ENCODE results near the gene RASD2.
"Not testable (repeated sequence)": the region's sequence is repeated elsewhere in the genome, so short reads cannot be mapped to it uniquely, and the experiment has no call there.

RASD2 gene, protein sequence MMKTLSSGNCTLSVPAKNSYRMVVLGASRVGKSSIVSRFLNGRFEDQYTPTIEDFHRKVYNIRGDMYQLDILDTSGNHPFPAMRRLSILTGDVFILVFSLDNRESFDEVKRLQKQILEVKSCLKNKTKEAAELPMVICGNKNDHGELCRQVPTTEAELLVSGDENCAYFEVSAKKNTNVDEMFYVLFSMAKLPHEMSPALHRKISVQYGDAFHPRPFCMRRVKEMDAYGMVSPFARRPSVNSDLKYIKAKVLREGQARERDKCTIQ

DNA sequence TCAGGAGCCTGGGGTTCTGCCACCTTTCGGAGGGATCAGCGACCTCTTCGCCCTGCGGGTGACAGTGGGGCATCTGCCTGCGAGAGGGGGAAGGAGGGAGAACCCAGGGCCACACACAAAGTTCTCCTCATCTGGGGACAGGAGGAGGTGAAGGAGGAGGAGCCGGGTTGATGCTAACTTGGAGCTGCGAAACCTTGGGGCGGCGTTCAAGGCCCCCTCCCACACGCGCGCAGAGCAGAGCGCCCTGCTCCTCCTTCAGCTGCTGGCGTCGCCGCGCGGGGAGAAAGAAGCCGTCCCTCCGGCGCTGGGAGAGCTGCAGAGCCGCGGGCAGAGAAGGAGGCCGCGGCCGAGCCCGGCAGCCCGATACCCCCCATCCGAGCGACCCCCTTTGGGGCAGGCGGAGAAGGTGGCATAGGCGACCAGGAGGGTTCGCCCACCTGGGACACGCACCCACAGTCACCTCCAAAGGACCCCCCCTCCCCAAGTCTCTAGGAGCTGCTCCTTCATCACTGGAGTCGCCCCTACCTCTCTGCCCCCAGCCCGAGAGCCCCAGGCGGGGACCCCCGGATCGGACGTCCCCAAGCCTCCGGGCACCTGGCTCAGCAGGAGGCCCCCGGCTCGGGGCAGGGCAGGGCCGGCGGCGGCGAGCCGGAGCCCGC lies at the start of gene RASD2:
RASD2 (plus strand) TSS at position 237 of the 659 bp plus-strand sequence. CDS start 5,979 bp downstream, outside the sequence.
- no peak for DNase-seq (ENCODE audit: low read depth)

- not testable (repeated sequence) for DNase-seq (ENCODE audit: low read depth)
These were observed 49.3 kb upstream of the RASD2 start for GRCh38 chr22:35491061-35491907.

- DNase-seq (ENCODE audit: low read depth): no peak
These were observed 48.7 kb upstream of the RASD2 start for GRCh38 chr22:35491908-35492380.

GRCh38 chr22:35493074-35493473 lies 47.6 kb upstream of the RASD2 start:
- DNase-seq (ENCODE audit: low read depth): no peak

DNA sequence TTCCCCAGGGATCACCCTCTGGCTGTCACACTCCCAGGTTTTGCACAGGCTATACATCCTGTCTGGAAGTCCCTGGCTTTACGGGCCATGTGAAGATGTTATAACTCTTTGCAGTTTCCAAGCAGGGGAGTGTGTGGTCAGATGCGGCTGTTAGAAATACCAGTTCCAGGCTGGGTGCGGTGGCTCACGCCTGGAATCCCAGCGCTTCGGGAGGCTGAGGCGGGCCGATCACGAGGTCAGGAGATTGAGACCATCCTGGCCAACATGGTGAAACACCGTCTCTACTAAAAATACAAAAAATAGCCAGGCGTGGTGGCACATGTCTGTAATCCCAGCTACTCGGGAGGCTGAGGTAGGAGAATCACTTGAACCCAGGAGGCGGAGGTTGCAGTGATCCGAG lies 44.9 kb upstream of the RASD2 start:
- DNase-seq (ENCODE audit: low read depth): not testable (repeated sequence)

GRCh38 chr22:35496768-35497312 lies 43.8 kb upstream of the RASD2 start:
- no peak for DNase-seq (ENCODE audit: low read depth)

GRCh38 chr22:35498026-35498800 lies 42.4 kb upstream of the RASD2 start:
- DNase-seq (ENCODE audit: low read depth): no peak

GRCh38 chr22:35502836-35503235 lies 37.8 kb upstream of the RASD2 start:
- DNase-seq (ENCODE audit: low read depth): no peak

- no peak for DNase-seq (ENCODE audit: low read depth)
These were observed 35.0 kb upstream of the RASD2 start for GRCh38 chr22:35505399-35506258.

GRCh38 chr22:35506259-35506570 lies 34.4 kb upstream of the RASD2 start:
- DNase-seq (ENCODE audit: low read depth): no peak

DNA sequence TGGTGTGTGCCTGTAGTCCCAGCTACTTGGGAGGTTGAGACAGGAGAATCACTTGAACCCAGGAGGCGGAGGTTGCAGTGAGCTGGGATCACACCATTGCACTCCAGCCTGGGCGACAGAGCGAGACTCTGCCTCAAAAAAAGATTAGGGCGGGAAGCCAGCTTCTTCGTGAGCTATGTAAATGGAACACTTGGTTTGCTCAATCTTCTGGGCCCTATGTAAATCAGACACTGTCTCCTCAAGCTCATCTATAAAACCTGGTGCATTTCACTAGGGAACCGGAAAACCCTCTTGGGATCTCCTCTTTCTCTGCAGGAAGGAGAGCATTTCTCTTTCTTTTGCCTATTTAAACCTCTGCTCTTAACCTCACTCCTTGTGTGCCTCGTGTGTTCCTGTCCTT lies 32.8 kb upstream of the RASD2 start:
- DNase-seq (ENCODE audit: low read depth): not testable (repeated sequence)

GRCh38 chr22:35509451-35509850 lies 31.2 kb upstream of the RASD2 start:
- DNase-seq (ENCODE audit: low read depth): no peak

DNA sequence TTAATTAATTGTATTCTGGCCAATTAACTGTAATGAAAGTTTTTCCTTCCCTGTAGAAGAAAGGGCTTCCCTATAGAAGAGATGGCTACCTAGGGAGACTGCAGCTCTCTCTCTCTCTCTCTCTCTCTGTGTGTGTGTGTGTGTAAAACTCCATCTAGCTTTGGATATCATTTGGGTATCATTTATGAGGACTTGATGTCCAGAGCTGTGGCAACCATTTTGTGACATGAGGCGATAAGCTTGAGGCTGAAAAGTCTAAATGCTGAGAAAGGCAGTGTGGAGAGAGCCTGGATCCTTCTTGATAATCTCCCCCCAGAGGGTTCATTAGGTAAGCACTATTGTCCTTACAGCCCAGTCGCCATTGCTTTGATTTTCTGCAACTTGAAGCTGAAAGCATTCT lies 30.7 kb upstream of the RASD2 start:
- no peak for DNase-seq (ENCODE audit: low read depth)

GRCh38 chr22:35510481-35510934 lies 30.1 kb upstream of the RASD2 start:
- no peak for DNase-seq (ENCODE audit: low read depth)

DNA sequence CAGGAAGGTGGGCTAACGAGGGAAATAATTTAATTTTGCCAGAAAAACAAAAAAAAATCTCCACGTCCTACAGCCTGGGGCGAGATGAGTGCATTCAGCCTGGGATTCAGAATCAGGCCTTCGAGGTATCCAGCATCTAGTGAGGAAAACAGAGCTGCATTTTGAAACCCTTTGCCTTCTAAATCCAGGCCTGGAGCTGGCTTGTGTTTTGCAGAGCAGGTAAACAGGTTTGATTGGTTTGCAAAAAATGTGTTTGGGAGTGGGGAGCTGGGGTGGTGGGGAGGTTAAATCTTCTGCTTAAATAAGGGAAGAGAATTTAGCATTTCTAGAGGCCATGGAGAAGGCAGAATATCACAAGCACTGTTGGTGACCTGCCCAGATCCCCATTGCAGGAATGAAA lies 29.7 kb upstream of the RASD2 start:
- DNase-seq (ENCODE audit: low read depth): no peak

DNA sequence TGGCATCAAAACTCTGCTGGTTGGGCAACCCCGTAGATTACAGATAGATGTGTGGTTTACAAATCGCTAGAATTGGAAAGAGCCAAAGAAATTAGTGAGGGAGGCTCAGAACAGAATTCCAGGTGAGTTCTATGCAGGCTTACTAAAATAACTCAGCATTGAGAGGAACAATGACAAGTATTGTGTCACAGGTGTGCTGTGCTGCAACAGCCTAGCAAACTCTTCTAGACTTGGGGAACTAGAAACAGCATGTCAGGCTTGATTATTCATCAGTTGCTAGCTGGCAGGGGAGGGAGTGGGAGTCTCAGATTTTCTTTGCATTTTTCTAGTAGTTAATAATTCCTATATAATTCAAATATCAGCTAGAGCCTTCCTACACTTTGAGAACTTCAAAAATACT lies 26.3 kb upstream of the RASD2 start:
- no peak for DNase-seq (ENCODE audit: low read depth)

- DNase-seq (ENCODE audit: low read depth): not testable (repeated sequence)
These were observed 24.7 kb upstream of the RASD2 start for GRCh38 chr22:35515952-35516351.

GRCh38 chr22:35516723-35517122 lies 23.9 kb upstream of the RASD2 start:
- DNase-seq (ENCODE audit: low read depth): no peak

- DNase-seq (ENCODE audit: low read depth): no peak
These were observed 23.4 kb upstream of the RASD2 start for GRCh38 chr22:35517207-35517606.

- DNase-seq (ENCODE audit: low read depth): no peak
These were observed 22.7 kb upstream of the RASD2 start for GRCh38 chr22:35517769-35518530.
